H7 (cell line): ENCODE results near the gene CHN1. TPM values are rescaled to one million over a fixed set of nuclear protein-coding genes. Genes with fewer than 3 reads are reported as not detected.

Source experiments
- DNase-seq: peaks from one replicate; pipeline ENCODE4 v3.0.0; 2012
- H3K27me3 ChIP-seq: 2 replicates; pipeline ENCODE4 v1.6.0; 2011; ENCODE audit warnings: mild to moderate bottlenecking, low read length; ENCODE audit not compliant: control insufficient read depth, insufficient read depth
- H3K36me3 ChIP-seq: replicated peaks from 2 replicates; pipeline ENCODE4 v1.5.1; 2011; ENCODE audit warnings: low read length; ENCODE audit not compliant: control insufficient read depth, insufficient read depth
- H3K4me3 ChIP-seq: 2 replicates; pipeline ENCODE4 v1.5.1; 2011; ENCODE audit warnings: low read depth, mild to moderate bottlenecking, control low read depth, low read length, moderate library complexity; ENCODE audit not compliant: insufficient read depth
- total RNA-seq: library from RNA; depleted of rRNA; stranded (reverse); fragments of >200 nt; shearing (Covaris generic); gene quantifications from 2 replicates; pipeline ENCODE4 v1.2.3, GENCODE V29; 2014

The CHN1 gene
- total RNA-seq, 1 experiment from 2014 or later, result 30.4 TPM

DNA sequence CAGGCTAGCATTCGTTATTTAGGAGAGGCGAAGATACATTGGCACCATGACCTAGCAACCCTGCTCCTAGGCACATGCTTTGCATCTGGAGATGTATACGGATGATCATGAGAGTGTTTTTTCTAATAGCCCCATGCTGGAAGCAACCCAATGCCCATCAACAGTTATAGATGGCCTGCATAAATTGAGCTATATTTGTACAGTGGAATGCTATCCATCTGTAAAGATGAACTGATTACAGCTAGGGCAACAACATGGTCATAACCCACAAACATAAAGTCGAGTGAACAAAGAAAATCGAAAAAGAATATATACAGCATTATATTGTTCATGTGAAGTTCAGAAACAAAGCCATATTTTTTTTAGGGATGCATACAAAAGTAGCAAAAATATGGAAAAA is 220.3 kb downstream of the CHN1 start:
- H3K4me3 ChIP-seq, result no peak overlapping the region
- H3K36me3 ChIP-seq, result no peaks in the 10 kb centered on the region
- no peaks in the 10 kb centered on the region for H3K27me3 ChIP-seq
- DNase-seq, result no peak

- H3K36me3 ChIP-seq, result no peaks in the 10 kb centered on the region
- no peak for DNase-seq
- no peak overlapping the region for H3K4me3 ChIP-seq
- no peaks in the 10 kb centered on the region for H3K27me3 ChIP-seq
Observed at GRCh38 chr2:174784316-174784715, 220.9 kb downstream of the CHN1 start.

- Histone ChIP-seq H3K4me3 (no peak overlapping the region), H3K36me3 (no peaks in the 10 kb centered on the region), H3K27me3 (no peaks in the 10 kb centered on the region)
- no peak for DNase-seq
Observed at GRCh38 chr2:174781996-174782395, 223.2 kb downstream of the CHN1 start.

GRCh38 chr2:174781298-174781697 is 223.9 kb downstream of the CHN1 start:
- Histone ChIP-seq H3K4me3 (no peak overlapping the region), H3K27me3 (no peaks in the 10 kb centered on the region), H3K36me3 (no peaks in the 10 kb centered on the region)
- no peak for DNase-seq

- H3K27me3 ChIP-seq, result no peaks in the 10 kb centered on the region
- H3K4me3 ChIP-seq, result no peak overlapping the region
- no peak for DNase-seq
- no peaks in the 10 kb centered on the region for H3K36me3 ChIP-seq
Observed at GRCh38 chr2:174780856-174781255, 224.3 kb downstream of the CHN1 start.

DNA sequence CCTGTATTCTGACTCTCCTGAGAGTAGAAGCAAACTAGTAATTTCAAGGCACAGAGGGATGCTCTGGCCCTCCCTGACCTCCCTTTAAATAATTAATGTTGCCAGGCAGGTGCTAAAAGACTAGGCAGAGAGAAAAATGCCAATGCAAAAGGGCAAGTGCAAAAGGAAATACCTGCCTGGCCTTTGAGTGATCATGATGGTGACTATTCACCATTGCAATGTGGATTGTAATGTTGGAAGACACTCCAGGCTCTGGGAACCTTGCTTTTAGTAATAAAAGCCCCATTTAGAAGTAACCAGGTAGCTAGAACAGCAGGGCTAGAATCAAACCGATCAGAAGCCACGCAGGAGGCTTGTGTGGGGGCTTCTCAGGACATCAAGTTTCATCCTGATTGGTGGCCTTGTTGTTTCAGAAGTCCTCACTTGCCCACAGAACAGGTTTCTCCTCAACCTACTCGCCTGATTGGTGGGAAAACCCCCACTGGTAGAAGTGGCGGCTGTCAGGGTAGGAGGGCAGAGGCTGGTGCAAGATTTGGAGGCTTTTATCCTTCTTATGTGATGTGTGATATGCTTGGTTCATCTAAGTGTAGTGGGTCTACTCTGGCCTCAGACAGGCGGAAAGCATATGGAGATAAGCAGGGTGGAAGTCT is 224.9 kb downstream of the CHN1 start:
- DNase-seq, result no peak
- H3K4me3 ChIP-seq, result no peak overlapping the region

DNA sequence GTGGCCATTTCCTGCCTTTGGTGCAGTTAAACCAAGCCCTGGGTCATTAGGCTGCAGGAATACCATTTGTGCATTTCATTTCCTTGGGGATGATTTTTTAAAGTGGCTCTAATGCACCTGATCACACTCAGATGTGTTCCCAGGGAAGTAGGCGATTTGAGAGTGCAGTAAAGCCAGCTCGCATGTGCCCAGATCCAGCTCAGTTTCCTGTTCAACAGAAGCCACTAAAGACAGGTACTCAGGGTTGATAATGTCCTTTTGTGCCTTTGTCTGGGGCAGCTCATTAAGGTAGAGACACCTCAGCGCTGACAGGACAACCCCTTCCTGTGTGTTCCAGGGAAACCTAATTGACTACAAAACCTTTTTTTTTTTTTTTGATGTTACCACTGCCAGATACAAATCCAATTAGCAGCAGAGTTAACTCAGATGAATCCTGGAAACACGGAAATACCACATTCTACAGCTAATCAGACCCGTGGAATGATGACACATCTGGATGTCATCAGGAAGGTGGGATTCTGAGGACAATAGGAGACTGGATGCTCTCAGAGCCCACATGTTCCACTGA is 225.7 kb downstream of the CHN1 start:
- Histone ChIP-seq H3K4me3 (no peak overlapping the region), H3K36me3 (no peaks in the 10 kb centered on the region), H3K27me3 (no peaks in the 10 kb centered on the region)
- DNase-seq, result no peak

More for the DNA sequence above, 224.9 kb downstream of the CHN1 start:
- Histone ChIP-seq H3K27me3 (no peaks in the 10 kb centered on the region), H3K36me3 (no peaks in the 10 kb centered on the region)

- no peaks in the 10 kb centered on the region for H3K27me3 ChIP-seq
- no peak overlapping the region for H3K4me3 ChIP-seq
- H3K36me3 ChIP-seq, result no peaks in the 10 kb centered on the region
- no peak for DNase-seq
Observed at GRCh38 chr2:174778085-174778981, 226.8 kb downstream of the CHN1 start.

GRCh38 chr2:174777347-174778084 is 227.7 kb downstream of the CHN1 start:
- Histone ChIP-seq H3K4me3 (no peak overlapping the region), H3K27me3 (no peaks in the 10 kb centered on the region), H3K36me3 (no peaks in the 10 kb centered on the region)
- DNase-seq, result no peak

DNA sequence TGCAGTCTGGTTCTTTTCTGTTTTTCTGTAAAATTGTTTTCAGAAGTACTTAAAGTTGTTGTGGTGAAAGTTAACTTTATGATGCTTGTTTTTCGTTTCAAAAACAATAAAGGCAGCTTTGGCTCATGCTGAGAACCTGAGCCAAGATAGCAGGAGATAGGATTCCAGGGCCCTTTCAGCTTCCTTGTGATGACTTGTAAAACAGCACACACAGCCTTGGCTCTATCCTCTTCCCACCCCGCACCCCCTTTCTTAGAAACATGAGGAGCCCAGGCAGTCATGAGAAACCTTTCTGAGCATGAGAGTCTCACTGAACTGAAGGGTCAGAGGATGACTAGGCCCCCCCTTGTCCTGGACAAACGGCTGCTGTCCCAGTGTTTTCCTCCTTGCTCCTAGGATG is 228.5 kb downstream of the CHN1 start:
- Histone ChIP-seq H3K36me3 (no peaks in the 10 kb centered on the region), H3K4me3 (no peak overlapping the region), H3K27me3 (no peaks in the 10 kb centered on the region)
- DNase-seq, result no peak

DNA sequence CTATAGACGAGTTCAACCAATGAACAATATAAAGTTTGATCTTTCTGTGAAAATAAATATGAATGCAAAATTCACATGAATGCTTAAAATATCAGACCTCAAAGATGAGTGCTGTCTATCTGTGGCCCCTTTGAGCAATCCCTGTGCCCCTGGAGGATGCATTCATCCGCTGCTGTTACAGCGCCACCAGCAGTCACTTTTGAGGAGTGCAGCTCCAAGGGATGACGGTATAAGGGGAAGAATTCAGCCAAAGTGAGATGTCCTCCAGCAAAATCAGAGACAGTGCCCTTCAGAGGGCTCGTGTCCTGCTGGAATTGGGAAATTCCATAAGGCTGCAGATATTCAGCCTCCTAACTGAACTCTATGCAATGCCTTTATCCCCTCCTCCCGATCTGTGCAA is 229.0 kb downstream of the CHN1 start:
- peak; percentile 60 for DNase-seq
- Histone ChIP-seq H3K27me3 (no peaks in the 10 kb centered on the region), H3K36me3 (no peaks in the 10 kb centered on the region), H3K4me3 (no peak overlapping the region)

GRCh38 chr2:174775571-174775980 is 229.6 kb downstream of the CHN1 start:
- no peak overlapping the region for H3K4me3 ChIP-seq
- H3K36me3 ChIP-seq, result no peaks in the 10 kb centered on the region
- no peak for DNase-seq
- H3K27me3 ChIP-seq, result no peaks in the 10 kb centered on the region

DNA sequence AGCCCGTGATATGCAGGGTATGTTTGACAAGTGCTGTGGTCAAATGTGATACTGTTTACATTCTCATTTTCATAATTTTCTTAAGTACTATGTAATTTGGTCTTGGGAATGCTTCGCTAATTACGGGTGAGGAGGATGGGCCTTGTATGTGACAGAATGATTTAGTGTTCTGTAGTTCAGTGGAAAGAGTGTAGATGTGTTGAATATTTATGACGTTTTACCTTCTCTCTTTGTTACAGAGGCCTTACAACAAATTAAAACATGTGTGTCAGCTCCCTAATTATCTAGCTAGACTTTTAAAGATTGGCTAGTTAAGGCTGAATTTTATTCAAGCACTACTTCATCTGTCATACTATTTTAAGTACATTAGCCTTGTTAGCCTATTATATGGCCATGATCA is 230.3 kb downstream of the CHN1 start:
- Histone ChIP-seq H3K36me3 (no peaks in the 10 kb centered on the region), H3K27me3 (no peaks in the 10 kb centered on the region), H3K4me3 (no peak overlapping the region)
- DNase-seq, result no peak

- Histone ChIP-seq H3K36me3 (no peaks in the 10 kb centered on the region), H3K27me3 (no peaks in the 10 kb centered on the region), H3K4me3 (no peak overlapping the region)
- DNase-seq, result no peak
Observed at GRCh38 chr2:174773215-174773614, 232.0 kb downstream of the CHN1 start.
